Sigmoid colon (tissue), 4 donors: ENCODE data around the gene KCNQ4.

Experiments
- CTCF ChIP-seq, 4 experiments: fragments of 450-650 bp in 3 of 4; fragments of 200-600 bp in 1 of 4; IDR thresholded peaks; one replicate each; pipeline ENCODE4 v1.5.1; 2016 to 2019; ENCODE audit warnings: antibody characterized with exemption in 4 of 4, mild to moderate bottlenecking in 3 of 4, moderate library complexity in 2 of 4
- EP300 ChIP-seq, 4 donors: sonication (generic); formaldehyde crosslinking; IDR thresholded peaks; one replicate each; pipeline ENCODE4 v1.6.1; 2017; ENCODE audit warnings: antibody characterized with exemption in 4 of 4
- POLR2A ChIP-seq, 2 donors: fragments of 450-650 bp; IDR thresholded peaks; one replicate each; pipeline ENCODE4 v1.6.1; 2016; ENCODE audit warnings: antibody characterized with exemption in 2 of 2, mild to moderate bottlenecking in 2 of 2, moderate library complexity in 2 of 2
- POLR2AphosphoS5 ChIP-seq, 4 donors: sonication (generic); formaldehyde crosslinking; IDR thresholded peaks; one replicate each; pipeline ENCODE4 v1.6.1; 2017; ENCODE audit warnings: antibody characterized with exemption in 4 of 4

DNA sequence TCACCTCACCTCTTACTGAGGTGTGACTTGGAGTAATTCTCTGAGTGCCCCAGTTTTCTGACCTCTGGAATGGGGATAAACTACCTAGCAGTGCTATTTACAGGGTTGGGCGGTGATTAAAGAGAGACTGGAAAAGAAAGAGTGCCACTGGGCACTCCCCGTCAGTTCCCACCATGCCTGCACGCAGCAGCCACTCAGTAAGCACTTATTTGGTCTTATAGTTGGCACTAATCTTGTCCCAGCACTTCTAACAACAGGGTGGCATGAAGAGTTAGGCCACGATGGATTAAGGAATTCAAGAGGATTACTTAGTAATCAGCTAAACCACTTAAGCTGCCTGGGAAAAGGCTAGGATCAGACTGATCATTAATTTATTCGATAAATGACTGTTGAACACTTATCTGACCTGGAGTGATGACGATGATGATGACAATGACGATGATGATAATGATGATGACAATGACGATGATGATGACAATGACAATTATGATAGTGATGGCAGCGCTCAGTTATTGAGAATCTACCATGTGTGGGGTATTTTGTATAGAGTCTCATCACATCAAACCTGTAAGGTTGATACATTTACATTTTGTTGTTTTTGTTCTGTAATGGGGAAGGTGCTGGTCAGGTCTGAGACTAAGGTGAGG lies 73.2 kb downstream of the KCNQ4 start:
- TF ChIP-seq POLR2A (IDR thresholded peaks at IDR 0.05) (no peak), CTCF (IDR thresholded peaks at IDR 0.05) (no peak), POLR2AphosphoS5 (IDR thresholded peaks at IDR 0.05) (no peak), EP300 (IDR thresholded peaks at IDR 0.05) (no peak)
